Embryonic facial prominence (tissue), 1 donor: ENCODE measurements around the gene GGT6.

Experiments used
- DNase-seq: peaks from one replicate; pipeline ENCODE4 v3.0.0-alpha.2; 2016; ENCODE audit errors: extremely low spot score

Gene GGT6

DNA sequence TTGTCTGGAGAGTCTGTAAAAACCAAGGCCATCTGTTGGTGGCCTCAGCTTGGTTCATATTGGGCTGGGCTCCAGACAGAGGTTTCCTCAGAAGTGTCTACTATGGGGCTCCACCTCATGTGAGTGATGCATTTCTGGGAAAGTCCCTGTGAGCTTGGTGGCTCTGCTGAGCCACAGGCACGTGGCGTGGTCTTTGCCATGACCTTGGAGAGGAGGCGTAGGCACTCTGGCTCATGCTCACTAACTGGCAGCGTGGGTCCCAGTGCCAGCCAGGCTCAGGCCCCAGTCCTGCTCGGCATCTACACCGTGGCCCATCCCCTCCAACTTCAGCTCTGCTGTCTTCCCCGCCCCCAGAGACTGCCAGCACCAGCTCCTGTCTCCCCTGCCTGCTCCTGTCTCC is 13.3 kb upstream of the GGT6 start:
- no peak for DNase-seq

DNA sequence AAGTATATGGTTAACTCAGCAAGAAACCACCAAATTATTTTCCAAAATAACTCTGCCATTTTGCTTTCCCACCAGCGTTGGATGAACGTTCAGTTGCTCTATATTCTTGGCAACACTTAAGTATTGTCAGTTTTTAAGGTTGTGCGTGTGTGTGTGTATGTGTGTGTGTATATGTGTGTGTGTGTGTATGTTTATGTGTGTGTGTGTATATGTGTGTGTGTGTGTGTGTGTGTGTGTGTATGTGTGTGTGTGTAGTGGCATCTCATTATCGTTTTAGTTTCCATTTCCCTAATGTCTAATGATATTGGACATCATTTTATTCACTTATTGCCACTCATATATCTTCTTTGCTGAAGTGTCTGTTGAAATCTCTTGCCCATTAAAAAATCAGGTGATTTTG is 12.7 kb upstream of the GGT6 start:
- DNase-seq = no peak

DNA sequence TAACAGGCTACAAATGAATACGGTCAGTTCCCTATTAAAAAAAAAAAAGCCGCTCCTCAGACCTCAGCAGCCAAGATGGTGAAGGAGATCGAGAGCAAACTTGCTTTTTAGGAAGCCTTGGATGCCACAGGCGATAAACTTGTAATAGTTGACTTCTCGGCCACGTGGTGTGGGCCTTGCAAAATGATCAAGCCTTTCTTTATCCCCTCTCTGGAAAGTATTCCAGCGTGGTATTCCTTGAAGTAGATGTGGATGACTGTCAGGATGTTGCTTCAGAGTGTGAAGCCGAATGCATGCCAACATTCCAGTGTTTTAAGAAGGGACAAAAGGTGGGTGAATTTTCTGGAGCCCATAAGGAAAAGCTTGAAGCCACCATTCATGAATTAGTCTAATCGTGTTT is 11.8 kb upstream of the GGT6 start:
- no peak for DNase-seq

DNA sequence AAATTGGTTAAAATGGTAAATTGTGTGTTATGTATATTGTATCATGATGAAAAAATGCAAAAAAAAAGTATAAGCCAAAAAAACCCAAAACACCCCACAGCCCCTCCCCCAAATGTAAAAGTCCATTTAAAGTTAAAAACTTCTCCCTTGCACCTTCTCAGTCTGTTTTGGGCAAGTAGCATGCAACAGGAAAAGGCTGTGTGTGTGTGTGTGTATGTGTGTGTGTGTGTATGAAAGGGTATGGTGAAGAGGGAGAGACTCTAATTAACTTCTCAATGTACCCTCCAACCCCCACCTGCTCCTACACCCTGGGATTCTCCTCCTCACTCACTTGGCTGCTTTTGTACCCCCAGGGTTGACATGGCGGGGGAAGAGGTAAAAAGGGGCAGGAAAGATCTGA is 9.2 kb upstream of the GGT6 start:
- DNase-seq = no peak

DNA sequence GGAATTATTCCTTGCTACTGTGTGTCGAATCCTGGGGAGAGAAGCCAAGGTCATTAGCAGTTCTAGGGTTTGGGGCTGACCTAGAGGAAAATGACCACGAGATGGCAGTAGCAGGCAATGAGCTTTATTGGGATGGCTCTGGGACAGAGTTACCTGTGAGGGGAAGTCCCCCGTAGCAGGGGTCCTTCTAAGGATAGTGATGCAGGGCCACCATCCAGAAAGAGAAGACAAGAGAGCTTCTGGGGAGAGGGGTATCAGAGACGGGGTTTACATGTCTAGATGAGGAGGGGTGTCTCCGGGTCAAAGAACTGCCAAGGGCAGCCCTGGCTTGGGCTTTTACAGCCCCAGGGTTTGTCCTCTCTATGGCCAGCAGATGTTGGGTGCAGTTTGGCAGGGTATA is 6.4 kb upstream of the GGT6 start:
- DNase-seq = no peak

DNA sequence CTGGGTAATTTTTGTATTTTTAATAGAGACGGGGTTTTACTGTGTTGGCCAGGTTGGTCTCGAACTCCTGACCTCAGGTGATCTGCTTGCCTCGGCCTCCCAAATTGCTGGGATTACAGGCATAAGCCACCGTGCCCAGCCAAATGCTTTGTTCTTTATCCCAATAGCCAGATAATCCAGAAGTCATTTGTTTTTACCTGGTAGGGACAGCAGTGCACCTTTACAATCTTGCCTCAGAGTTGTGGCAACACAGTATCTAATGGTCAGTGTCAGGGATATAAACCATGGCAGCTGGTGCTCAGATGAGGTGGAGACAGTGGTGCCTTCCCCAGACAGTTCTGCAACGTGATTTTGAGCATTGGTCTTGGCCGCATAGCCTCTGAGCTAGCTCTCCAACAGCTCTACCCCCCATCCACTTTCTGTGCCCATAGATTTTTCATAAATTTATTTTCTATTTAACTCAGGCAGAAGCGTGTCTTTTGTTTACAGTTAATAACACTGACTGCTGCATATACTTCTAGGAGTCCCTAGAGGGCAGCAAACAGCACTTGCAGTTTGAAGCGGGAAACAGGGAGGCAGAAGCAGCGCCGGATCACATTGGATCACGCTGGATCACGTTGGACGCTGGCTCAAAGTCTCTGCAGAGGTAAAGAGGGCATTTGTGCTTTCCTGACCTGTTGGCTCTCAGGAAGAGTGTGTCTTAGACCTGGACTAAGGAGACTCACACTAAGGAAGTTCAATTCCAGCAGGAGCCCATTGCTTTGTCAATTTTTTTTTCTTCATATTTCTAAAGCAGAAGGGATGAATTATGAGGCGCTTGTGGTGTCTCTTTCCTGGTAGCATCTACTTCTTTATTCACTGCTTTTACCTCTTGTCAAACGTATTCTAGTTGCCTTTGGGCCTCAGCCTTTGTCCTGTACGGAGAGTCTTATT is 5.1 kb upstream of the GGT6 start:
- DNase-seq = peak; percentile 59

DNA sequence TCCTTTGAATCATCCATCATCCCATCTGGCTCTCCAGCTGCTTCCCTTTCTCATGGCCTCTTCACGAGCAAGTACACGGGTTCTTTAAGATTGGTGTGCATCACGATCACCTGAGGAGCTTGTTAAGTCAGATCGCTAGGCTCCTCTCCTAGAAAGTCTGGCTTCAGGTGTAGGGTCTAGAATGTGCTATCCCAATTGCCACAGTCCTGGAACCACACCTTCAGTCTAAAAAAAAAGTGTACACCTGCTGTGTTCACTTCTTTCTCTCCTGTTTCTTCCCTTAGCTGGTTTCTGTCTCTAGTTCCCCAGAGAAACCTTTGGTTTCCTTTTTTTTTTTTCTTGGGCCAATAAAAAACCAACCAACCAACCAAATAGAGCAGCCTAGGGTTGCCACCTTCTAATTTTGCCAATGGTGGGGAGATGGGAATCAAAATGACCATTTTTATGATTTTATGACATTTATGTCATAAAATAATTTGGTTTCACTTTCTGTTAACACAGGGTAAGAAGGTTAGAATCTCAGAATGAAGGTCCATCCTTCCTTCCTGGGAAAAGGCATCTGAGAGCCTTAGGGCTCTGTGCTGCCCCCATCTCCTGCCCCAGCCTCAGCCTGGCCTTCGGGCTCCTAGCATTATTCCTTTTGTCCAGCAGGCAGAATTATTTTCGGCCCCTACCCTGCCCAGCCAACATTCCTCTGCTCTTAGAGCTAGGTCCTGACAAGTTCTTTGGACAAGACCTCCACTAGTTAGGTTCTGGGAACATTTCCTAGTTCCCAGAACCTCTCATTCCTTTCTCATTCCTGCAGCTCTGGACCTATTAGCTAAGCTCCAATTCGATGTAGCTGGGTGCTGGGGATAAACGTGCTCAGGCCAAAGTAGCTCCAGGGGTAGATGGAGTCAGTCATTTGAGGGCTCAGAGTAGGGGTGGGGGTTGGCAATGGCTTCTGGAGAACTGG is 1.9 kb upstream of the GGT6 start:
- no peak for DNase-seq

DNA sequence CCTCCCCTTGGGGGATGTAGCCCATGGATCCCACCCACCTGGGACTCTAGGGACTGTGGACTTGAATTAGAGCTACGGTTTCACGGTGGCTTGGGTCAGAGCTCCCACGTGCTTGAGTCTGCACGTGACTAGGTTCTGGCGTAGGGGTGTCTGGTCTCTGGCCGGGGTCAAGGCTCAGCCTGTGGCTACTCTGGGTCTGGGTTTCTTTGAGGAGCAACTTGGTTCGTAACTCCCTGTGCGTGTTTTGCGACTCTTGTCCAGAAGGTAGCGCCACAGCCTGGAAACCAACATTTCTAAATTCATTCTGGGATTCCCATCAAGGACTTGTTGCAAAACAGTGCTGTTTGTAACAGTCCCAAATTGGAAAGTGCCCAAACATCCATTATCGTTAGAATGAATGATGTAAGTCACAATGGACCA is 470 bp upstream of the GGT6 start:
- DNase-seq = no peak

DNA sequence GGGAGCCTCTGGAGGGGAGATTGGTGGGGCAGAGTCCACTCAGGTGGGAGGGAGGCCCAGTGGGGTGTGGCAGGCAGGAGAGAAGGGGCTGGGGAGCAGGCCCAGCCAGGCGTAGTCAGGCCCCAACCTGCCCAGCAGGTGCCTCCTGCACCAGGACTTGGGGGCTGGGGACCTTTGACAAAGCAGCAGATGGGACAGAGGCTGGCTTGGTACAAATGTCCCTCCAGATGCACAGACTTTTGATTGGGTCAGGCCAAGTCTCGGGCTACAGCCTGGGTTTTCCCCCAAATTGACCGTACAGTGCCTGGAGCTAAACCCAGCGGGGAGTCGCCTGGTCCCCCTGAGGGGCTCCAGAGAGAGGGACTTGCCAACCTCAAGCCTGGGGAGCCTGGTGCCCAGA is 411 bp downstream of the GGT6 start:
- DNase-seq = no peak

DNA sequence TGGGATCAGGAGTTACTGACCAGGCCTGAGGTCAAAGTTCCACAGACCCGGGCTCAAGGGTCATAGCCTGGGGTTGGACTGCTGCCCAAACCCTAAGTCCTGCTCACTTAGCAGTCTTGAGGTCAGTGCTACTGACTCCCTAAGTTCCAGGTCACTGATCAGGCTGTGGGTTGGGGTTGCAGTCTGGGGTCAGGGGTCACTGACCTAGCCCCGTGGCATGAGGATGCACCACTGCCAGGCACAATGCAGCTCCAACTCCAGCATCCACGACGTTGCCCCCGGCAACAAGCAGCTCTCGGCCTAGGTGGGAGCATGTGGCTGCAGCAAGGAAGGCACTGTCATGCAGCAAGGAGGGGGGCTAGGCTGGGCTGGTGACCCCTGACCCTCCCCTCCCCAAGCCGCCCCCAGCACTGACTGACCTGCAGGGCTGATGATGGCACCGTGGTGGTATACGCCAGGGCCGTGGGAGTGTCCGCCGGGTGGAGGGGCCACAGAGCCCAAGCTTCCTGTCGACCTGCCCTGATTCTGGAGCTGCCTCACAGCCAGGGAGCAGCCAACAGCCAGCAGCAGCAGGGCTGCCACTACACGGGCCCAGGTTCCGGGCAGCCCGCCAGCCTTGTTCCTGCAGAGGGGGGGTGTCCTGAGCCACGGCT is 1.1 kb downstream of the GGT6 start:
- no peak for DNase-seq

DNA sequence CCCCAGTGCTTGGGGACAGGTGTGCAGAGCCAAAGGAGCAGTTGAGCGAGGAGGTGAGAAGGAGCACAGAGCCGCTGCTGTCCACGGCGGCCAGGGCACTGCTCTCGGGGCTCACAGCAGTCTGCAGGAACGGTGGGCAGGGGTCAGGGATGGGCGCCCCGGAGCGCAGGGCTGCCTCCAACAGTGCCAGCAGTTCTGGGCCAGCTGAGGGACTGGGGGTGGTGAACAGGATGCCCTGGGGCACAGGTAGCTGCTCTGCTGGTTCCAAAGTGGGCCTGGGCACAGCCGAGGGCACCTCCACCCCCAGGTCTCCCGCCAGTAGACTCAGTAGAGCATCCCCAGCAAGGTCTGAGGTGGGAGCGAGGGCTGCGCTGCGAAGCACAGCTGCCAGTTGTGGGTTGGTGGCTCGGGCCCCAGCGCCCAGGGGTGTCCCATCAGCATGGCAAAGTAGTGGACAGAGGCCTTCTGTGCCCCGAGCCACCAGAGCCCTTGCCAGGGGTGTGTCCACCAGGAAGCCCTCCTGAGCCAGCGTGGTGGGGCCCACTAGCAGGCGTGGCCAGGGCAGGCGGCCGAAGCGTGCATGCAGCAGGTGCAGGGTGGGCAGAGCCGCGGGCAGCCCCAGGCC is 1.9 kb downstream of the GGT6 start:
- no peak for DNase-seq

DNA sequence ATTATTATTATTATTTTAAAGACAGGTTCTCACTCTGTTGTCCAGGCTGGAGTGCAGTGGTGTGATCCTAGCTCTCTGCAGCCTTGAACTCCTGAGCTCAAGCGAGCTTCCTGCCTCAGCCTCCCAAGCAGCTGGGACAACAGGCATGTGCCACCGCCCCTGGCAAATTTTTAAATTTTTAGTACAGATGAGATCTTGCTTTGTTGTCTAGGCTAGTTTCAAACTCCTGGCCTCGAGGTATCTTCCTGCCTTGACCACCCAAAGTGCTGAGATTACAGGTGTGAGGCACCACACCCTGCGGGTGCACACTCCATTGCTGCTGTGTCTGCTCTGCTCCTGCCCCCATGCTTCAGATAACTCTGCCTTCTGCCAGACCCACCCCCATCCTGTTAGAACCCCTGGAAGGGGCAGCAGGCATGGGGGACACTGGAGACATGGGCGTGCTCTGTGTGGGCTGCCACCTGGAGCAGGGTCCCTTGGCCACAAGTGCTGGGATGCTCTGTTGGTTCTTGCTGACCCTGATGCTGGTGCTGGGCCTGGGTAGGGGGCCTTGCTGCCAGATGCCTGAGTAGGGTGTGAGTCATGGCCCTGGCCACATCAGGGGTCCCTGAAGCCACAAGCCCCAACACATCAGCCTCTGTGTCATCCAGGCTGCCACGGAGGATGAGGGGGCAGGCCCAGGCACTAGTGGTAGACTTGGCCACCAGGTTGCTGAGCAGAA is 2.6 kb downstream of the GGT6 start:
- DNase-seq = no peak

DNA sequence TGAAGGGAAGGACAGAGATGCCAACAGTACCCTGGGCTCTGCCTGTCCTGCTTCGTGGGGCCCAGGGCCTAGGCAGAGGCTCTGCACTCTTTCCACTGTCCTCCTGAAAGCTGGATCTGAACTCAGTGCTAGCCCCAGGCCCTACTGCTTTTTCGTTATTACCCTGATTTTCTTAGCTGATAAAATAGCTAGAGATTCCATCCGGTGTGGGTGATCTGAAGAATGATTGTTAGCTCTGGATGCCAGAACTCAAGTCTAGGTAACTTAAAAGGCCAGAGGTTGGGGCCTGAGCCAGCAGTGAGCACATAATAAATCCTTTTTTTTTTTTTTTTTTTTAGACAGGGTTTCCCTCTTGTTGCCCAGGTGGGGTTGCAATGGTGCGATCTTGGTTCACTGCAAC is 3.4 kb downstream of the GGT6 start:
- DNase-seq = no peak

DNA sequence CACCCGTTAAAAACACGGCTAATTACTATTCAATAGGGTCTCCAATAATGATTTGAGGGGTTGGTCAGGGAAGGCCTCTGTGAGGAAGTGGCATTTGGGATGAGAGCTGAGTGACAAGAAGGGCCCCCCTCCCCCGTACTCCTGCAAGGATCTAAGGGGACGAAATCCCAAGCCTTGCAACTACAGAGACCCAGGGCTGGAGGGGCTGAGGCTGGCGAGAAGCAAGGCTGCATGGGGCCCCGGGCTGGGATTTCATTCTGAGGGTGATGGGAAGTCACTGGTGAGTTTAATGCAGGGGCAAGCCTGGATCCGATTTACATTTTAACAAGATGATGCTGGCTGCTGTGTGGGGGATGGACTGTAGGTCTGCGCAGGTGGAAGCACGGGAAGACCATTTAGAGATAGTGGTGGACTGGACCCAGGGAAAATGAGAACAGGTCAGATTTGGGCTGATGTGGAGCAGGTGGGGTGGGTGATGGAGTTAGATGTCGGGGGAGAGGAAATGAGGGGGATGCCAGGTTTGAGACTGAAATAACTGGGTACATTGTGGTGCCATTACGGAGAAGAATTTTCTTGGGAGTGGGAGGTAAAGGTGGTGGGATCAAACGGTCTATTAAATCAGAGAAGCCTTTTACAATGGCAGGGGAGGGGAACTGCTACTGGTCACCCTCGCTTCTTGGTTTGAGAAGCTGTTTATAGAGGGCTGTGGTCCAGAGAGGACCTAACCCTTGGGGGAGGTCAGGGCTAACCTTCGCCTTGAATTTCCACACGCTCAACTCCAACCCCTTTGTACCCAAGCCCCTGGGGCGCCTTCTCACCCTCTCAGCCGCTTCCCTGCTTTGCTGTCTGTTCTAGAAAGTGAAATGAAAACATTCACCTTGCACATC is 4.3 kb downstream of the GGT6 start:
- peak; percentile 51 for DNase-seq

DNA sequence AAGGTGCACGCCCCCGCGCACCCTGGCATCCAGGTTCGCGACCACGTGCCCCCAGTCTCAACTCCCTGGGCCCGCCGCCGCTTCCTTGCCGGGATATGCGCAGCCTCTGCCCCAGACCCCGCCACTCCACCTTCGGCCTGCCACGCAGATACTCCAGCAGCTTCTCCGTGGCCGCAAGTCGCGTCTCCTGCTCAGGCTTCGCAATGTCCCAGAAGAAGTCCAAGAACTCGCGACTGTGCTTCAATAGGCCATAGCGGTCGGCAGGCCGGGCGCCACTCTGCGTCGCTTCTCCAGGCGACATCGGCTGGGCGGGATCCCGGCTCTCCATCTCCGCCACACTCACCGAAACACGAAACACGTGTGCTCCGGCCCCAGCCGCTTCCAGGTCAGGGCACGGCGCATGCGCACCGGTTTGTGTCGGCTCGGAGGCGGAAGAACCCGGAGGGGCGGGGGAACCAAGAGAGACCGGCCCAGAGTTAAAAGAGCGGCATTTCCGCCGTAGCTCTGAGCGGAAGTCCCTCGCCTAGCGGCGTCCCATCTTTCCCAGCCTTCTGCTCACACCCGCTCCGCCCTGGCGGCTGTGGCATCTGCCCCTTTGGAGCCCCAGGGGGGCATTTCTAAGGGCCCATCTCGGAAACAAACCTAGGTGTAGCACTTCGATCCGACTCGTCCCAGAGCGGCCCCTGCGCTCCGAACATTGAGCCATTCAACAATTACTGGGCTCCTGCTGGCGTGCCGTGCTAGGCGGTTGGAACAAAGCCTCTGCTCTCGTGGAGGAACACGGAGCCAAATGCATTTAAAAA is 5.2 kb downstream of the GGT6 start, which contains the start of gene MYBBP1A:
Gene MYBBP1A (minus strand): TSS at position 388 of the 803 bp plus-strand sequence. CDS start 60 bp downstream, at position 328.
- DNase-seq = peak; percentile 89

DNA sequence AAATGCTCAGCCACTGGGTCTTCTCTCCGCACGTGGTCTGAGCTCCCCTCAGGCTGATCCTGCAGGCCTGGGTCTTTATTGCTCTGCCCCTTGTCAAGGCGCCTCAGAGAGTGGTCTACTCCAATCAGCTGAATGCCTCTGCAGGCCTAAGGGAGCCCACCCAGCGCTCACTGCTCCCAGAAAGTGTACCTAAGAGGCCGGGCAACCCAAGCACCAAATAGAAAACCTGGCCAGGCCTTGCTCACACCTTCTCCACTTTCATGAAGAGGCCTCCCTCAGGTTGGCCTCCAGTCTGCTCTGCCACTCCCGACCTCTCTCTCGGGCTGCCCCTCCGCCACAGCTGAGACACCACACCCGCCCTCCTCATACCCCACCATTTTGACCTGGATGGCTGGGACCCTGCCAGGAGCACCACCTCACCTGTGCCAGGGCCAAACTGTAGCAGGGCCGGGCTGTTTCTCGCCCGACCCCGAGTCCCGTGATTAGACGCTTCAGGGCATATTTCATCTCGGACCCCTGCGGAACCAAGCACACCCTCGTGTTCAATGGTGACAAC is 5.9 kb downstream of the GGT6 start:
- DNase-seq = no peak

DNA sequence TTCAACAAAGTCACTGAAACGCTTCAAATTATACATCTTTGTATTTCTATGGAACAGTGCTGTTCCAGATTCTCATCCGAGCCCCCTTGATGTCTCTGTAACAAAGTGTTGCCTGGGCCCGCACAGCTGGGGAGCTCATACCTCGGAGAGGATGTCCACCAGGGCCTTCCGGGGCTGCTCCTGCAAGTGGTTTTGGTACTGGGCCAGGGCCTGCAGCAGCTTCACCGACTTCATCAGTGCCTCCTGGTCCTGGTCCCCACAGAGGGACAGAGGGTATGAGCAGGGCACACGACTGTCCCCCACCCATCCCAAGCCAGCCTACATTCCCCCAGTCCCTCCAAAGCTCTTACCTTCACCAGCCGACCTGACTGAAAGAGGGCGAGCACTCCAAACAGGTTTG is 6.7 kb downstream of the GGT6 start:
- no peak for DNase-seq

DNA sequence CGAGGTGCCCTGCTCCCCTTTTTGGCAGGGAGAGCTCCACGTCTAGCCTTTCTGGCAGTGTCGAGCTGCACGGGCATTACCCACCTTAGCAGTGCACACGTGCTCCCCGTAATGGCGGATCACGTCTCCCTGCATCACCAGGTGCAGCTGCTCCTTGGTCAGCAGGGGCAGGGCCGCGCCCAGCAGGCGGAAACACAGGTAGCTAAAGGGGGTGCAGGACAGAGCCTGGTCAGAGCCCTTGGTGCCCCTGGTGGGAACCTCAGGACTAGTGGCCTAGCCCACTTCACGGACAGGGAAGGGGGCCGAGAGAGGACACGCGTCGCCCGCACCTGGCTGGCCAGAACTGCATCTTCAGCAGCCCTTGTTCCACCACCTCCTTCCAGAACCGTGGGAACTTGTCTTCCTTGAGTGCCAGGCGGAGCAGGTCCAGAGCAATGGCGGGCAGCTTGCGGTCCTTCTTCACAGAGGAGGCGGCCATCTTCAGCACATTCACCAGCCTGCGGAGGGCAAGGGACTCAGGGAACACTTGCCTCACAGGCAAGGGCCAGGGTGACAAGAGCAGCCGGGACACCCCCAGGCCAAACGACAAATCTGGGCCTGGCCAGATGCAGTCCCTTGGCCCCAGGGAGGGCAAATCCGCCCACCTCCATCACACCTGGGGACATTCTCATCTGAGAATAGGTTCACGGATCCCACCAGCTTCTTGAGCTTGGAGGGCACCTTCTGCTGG is 8.4 kb downstream of the GGT6 start:
- no peak for DNase-seq
